ENCODE measurements around the gene TMCO2.
"Not testable (repeated sequence)": the region's sequence is repeated elsewhere in the genome, so short reads cannot be mapped to it uniquely, and the experiment has no call there.

TMCO2 gene

DNA sequence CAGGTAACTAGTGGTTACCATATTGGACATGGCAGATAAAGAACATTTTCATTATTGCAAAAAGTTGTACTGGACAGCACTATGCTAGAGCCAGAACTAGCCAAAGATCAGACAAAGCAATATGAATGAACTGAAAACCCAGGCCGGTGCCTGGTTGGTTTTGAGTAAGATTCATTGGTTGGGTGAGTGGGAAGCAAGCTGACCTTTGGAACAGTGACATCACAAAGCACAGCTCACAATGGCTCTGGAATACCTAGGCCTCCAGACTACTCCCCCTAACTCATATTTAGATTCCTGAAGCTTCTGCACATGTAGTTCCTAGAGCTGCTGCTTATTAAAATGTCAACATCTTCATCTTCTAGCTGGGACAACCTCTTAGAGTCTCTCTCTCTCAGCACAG is at the start of gene TMCO2:
TSS of gene TMCO2 (plus strand) at position 283 of the 400 bp plus-strand sequence. CDS start at position 340, 57 bp downstream.
- FAIRE-seq (no peak), DNase-seq (ENCODE audit: insufficient read length, low spot score) (no peak)

DNA sequence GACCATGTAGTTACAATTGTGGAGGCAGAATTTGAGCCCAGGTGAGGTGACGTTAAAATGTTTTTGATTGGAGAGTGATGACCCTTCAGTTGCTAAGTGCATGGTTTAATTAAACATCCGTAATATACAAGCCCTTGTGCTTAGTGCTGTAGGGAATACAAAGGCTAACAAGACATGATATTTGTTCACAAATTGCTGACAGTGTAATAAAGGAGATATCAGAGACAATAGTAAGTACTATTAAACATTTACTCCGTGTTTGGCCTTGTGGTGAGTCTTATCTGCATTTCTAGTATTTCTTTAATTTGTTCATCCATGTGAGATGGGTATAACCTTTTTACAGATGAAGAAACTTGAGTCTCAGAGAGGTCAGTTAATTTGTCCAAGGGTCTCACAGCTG is 48.6 kb upstream of the TMCO2 start:
- no peak for FAIRE-seq
- DNase-seq (ENCODE audit: insufficient read length, low spot score) = no peak

DNA sequence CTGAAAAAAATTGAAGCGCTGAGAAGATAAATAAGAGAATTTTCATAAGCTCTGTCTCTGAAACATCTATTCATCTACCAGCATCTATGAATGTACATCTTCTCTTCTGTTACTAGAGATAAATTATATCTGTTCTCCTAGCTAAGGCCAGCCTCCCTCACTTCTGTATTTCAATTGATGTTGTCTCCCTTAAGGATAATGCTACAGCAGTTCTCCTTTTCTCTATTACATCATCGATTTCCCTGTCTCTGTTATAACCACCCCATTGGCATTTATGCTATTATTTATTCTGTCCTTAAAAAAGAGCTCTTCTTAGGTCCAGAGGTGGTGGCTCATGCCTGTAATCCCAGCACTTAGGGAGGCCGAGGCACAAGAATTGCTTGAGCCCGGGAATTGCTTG is 42.9 kb upstream of the TMCO2 start:
- no peak for FAIRE-seq
- DNase-seq (ENCODE audit: insufficient read length, low spot score) = no peak

DNA sequence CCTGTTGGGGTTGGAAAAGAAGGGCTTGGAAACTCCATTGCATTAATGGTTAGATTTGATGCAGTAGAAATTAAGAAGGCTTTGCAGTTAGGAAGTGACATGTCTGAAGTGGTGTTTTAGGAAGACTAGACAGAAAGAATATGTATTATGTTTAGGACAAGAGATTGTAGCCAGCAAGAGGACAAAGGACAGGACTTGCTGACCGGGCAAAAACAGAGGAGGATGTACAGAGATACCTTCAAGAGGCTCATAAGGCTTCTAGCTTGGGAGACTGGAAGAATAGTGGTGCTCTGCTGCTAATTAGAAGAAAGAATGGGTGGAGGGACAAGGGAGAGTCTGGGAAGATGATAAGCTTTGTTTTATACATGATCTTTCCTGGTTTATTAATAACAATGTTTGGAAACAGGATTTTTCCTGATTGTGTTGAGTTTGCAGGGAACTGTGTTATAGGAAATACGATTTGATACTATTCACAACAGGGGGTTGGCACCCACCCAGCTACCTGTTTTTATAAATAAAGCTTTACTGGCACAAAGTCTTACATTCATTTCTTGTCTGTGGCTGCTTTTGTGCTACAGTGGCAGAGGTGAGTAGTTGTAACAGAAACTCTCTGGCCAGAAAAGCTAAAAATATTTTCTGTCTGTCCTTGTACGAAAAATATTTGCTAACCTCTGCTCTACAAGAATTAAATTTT is 37.1 kb upstream of the TMCO2 start:
- FAIRE-seq (no peak), DNase-seq (ENCODE audit: insufficient read length, low spot score) (no peak)

DNA sequence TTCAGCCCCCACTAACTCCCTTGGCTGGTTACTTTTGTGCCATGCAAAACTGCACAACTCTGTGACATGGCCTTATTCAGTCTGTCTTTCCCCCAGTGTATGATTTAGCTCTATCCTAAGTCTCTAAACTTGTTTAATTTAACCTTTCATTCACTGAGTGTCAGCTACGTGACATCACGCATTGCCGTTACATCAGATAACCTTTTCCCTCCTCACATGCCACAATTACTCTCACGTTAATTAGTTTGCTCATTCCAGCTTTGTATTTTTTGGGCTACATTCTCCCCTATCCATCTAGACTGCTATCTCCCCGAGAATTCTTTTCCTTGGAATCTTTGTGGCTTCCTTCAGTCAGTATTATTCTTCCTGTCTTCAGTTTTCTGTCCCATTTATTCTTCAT is 29.4 kb upstream of the TMCO2 start:
- DNase-seq (ENCODE audit: insufficient read length, low spot score) (no peak), FAIRE-seq (no peak)

DNA sequence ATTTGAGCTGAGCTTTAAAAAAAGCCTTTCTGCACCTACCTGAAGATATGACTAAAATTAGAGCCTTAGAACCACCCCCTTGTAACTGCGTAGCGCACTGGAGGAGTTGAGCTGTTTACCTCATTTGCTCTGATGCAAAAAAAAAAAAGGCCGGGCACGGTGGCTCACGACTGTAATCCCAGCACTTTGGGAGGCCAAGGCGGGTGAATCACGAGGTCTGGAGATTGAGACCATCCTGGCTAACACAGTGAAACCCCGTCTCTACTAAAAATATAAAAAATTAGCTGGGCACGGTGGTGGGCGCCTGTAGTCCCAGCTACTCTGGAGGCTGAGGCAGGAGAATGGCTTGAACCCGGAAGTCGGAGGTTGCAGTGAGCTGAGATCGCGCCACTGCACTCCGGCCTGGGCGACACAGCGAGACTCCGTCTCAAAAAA is 26.2 kb upstream of the TMCO2 start:
- not testable (repeated sequence) for DNase-seq (ENCODE audit: insufficient read length, low spot score); FAIRE-seq

DNA sequence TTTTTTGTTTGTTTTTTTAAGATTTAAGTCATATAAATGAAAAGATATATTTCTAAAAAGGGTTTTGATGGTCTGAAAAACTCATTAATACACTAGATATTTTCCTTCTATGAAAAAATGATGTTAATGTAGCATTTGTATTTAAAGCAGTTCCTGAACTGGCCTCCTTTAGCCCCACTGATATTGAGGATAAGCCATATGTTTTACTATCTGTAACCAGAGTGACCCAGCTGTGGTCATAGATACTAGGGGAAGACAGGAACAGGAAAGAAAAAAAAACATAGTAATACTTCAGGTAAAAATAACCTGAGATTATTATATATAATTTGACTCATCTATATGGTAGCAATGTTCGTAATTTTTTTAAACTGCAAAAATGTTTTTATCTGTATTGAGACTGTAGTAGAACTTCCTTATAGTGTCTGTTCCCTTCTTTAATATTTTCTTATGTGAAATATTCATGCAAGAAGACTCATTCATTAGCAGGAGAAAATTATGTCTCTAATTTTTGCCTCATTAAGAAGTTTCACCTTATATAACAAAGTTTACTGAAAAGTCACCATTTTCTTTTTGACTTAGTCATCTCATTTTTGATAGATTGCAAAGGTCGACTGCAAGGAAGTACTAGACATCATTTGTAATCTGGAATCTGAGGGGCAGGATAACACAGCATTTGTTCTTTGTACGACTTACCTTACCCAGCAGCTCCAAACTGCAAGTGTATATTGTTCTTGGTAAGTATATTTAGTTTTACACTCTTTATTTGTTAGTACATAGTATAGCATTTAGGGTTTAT is 25.6 kb upstream of the TMCO2 start:
- DNase-seq (ENCODE audit: insufficient read length, low spot score) (no peak), FAIRE-seq (no peak)

DNA sequence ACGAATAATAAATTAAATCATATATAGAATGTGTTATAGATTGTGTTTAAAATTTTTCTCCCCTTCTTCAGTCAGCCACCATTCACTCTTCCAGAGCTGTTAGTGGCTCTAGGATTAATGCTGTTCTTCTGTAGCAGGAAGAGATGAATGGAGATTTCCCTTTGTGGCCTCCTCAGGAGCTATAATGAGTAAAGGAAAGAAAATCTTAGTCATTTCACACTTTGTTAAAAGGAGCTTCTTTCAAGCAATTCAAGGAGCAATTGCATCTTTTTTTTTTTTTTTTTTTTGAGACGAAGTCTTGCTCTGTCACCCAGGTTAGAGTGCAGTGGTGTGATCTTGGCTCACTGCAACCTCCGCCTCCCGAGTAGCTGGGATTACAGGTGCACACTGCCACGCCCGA is 23.7 kb upstream of the TMCO2 start:
- FAIRE-seq = no peak

DNA sequence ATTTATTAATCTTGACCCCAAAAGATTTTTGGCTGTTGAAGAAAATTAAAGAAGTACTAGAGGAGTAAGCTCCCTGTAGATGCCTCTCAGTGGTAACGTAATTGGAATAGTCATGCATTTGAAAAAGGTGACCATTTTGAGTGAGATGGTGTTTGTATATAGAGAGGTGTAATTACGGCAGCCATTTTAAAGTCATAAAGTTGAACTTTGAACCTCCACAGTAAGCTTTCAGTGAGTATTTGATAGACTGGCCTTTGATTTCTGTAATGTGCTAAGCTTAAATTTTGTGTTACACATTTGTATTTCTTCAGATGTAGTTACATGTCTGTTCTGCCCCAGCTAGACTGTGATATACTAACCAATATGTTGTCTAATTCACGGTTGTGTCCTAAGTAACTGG is 21.5 kb upstream of the TMCO2 start:
- DNase-seq (ENCODE audit: insufficient read length, low spot score) = no peak
- no peak for FAIRE-seq

More for the DNA sequence above, 23.7 kb upstream of the TMCO2 start:
- DNase-seq (ENCODE audit: insufficient read length, low spot score) = no peak

DNA sequence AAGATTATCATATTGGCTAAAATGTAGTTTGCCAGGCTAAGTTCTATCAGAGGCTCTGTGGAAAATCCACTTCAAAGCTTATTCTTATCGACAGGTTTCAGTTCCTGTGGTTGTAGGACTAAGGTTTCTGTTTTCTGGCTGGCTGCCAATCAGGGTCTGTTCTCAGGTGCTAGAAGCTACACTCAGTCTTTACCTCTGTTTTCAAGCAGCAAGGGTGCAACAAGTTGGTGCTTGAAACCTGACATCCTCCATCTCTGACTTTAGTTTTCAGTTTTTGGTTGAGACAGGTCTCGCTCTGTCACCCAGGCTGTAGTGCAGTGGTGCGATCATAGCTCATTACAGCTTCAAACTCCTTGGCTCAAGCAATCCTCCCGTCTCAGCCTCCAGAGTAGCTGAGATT is 15.3 kb upstream of the TMCO2 start:
- no peak for FAIRE-seq

DNA sequence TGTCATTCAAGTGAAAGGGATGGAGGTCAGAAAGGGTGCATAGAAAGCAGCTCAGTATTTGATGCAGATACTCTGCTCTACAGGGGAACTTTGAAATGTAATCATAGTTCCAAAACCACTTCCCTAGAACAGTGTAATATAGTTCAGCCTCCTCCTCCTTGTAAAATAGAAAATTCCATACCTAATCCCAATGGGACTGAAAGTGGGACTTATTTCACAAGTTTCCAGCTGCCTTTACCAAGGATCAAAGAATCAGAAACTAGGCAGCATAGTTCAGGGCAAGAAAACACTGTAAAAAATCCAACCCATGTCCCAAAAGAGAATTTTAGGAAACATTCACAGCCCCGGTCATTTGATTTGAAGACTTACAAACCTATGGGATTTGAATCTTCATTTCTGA is 8.1 kb upstream of the TMCO2 start:
- FAIRE-seq = no peak

More for the DNA sequence above, 15.3 kb upstream of the TMCO2 start:
- DNase-seq (ENCODE audit: insufficient read length, low spot score) = no peak

DNA sequence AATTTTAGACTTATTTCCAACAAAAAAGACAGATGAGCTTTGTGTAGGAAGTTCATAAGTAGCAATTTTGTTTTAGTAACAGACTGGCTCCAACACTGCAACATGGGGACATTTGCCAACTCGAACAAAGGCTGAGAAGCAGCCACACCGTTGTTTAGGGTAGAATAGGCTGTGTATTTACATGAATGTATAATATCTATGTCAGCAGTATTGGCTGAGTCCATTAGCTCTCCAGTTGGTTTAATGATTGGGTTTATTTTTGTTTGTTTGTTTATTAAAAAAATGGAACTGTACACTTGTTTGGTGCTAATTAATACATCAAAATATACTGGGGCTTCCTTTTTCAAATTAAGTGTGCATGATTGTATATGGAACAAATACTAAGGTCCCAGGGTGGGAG is 7.3 kb upstream of the TMCO2 start:
- DNase-seq (ENCODE audit: insufficient read length, low spot score) = no peak
- FAIRE-seq = no peak

More for the DNA sequence above, 8.1 kb upstream of the TMCO2 start:
- no peak for DNase-seq (ENCODE audit: insufficient read length, low spot score)

DNA sequence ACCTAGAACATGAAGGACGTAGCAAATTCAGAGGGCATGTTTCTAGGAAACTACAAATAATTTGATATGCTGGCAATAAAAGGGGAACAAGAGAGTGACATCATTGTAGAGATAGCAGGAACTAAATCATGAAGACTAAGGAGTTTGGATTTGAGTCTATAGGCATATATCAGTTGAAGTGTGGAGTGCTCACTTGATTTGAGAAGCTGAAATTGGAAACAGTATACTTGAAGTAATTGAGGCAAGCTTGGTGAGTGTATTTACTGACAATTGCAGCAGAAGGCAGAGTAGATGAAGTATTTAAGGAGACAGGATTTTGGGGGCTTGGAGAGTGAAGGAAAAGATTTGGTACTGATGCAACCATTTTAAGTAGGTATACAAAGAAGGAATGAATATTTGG is 6.4 kb upstream of the TMCO2 start:
- FAIRE-seq = no peak
- DNase-seq (ENCODE audit: insufficient read length, low spot score) = no peak

DNA sequence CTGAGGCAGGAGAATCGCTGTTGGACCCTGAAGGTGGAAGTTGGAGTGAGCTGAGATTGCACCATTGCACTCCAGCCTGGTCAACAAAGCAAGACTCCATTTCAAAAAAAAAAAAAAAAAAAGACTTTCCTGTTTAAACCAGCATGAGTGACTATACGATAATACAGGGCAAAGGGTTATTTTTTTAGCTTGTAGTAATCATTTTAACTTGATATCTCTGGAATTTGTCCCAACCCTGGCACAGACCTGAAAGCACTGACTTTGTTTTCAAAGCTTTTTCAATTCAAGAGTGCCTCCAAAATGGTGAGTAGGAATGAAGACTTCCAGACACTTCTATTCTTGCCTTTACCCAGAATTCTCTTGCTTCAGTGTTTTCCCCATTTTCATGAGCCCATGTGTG is 4.4 kb upstream of the TMCO2 start:
- FAIRE-seq = no peak

DNA sequence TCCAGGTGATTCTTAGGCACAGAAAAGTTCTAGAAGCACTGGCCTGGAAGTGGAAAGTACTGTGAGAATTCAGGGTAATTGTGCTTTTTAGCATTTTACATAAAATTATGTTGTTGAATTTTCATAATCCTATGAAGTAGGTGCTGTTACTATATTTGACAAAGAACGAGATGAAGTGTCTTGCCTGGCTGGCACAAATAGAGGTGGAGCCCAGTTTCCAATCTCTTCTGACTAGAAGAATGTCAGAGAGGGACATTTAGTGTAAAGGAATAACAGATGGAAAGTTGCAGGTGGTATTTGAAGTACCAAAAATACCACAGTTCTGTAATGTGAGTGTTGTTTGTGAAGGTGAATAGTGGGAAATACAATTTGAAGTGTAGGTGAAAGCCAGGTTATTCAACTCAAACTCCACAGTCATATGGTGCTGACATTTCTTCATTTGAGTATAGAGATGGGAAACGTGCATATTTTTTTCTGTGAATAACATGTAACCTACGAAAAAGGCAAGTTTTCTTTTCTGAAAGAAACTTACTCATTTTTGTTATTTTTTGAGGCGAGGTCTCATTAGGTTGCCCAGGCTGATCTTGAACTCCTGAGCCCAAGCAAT is 3.5 kb upstream of the TMCO2 start:
- FAIRE-seq (no peak), DNase-seq (ENCODE audit: insufficient read length, low spot score) (no peak)

More for the DNA sequence above, 4.4 kb upstream of the TMCO2 start:
- no peak for DNase-seq (ENCODE audit: insufficient read length, low spot score)

DNA sequence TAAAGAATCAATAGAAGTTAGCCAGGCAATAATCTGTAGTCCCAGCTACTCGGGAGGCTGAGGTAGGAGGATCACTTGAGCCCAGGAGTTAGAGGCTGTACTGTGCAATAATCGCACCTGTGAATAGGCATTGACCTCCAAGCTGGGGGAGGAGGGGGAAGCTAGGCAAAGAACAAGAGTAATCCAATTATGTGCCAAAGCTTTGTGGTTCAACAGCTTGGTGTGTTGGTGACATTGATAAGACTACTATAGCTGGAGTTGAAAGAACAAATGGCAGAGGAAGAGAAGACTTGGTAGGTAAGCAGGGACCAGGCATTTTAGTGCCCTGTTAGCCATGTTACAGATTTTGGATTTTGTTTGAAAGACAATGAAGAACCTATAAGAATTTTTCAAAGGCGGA is 2.1 kb upstream of the TMCO2 start:
- no peak for FAIRE-seq

DNA sequence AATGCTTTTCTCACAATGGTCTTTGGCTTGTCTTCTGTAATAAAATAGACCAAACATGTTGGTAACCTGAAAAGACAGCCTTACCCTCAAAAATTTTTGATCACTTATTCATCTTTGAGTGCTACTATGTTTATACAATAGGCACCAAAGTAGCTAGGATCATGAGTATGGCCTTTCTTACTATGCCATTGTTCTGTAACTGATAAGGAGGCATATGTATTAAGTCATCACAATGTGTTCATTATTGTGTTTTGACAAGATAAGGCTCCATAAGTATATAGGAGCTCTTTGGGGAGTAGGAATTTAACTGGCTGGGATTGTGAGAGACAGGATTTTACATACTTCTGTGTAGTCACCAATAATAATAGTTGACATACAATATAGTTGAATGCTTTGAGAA is 675 bp downstream of the TMCO2 start:
- FAIRE-seq = no peak
- DNase-seq (ENCODE audit: insufficient read length, low spot score) = no peak

More for the DNA sequence above, 2.1 kb upstream of the TMCO2 start:
- DNase-seq (ENCODE audit: insufficient read length, low spot score) = no peak

DNA sequence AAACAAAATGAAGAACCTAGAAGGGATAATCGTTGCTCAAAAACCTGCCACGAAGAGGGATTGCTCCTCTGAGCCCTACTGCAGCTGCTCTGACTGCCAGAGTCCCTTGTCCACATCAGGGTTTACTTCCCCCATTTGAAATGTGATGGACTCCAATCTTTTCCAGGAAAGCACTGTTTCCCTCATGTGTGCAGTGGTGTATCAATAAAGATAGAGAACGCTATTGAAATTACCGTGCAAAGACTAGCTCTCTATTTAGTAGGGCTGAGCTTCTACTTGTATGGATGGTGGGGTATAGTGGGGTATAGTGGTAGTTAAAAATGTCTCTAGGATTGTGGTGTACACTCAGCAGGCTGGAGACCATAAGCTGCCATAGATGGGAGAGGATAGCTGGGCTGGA is 3.7 kb downstream of the TMCO2 start:
- no peak for FAIRE-seq

DNA sequence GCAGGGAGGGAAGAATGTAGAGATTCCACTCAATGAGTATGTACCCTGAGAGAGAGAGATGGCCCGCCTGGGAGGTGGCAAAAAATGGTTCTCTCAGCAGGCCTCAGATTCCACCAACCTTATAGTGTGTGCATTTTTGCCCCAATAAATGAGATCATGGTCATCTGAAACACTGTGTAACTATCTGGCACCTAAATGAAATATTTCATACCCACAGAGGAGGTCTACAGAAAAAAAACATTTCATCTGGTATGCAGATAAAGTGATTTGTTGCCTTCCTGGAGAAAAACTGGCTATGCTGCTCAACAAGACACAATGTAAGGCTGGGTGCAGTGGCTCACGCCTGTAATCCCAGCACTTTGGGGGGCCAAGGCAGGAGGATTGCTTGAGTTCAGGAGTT is 4.9 kb downstream of the TMCO2 start:
- FAIRE-seq (no peak), DNase-seq (ENCODE audit: insufficient read length, low spot score) (no peak)

More for the DNA sequence above, 3.7 kb downstream of the TMCO2 start:
- DNase-seq (ENCODE audit: insufficient read length, low spot score) = no peak

DNA sequence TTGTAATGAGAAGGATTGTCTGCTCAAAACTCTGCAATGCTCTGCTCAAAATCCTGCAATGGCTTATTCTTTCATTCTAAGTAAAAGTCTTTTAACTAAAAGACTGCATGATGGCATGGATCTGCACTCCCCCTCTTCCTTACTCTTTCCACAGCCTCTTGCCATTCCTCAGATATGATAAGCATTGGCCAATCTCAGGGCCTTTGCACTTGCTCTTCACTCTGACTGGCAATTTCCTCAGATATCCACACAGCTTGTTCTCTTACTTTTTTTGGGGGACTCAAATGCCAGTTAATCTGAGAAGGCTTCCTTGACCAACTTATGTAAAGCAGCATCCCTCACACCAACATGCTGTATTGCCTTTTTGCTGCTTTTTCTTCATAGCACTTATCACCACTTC is 7.5 kb downstream of the TMCO2 start:
- FAIRE-seq (no peak), DNase-seq (ENCODE audit: insufficient read length, low spot score) (no peak)

DNA sequence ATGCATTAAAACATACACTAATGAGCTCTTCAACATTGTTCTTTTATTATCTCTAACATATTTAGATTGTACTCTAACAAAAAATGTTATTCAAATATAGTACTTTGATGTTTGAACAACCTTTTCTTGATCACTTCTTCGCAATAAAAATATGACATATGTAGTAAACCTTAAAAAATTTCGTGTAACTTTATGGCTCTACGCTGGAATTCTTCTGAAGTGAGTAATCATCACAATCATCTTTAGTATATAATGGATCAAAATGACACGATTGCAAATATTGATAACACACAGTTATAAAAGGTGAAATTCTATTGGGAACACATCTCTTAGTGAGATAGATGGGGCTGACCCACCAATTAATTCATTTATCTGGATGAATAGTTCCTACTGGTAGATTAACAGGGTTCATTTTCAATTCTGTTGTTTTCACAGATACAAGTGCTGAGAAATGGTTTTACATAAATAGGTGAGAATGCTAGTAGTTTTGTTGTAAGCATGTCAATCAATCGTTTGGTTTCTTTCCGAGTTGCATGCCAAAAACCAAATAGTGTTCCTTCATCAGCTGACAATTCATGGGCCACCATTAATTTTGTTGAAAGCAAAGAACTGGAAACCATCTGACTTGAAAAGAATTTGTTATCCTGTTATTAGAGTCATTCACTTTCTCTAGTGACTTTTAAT is 8.8 kb downstream of the TMCO2 start:
- DNase-seq (ENCODE audit: insufficient read length, low spot score) (no peak), FAIRE-seq (no peak)
